Measurements from ENCODE around the gene NBEA.

Gene NBEA

GRCh38 chr13:35475960-35476943 lies 534.2 kb downstream of the NBEA start, which contains the start of gene MAB21L1:
TSS of gene MAB21L1 (minus strand) at chr13:35476689. CDS start at chr13:35476138, 551 bp downstream.
- DNase-seq (ENCODE audit: low read depth) = no peak

GRCh38 chr13:35477386-35477946 lies 535.4 kb downstream of the NBEA start:
- DNase-seq (ENCODE audit: low read depth) = no peak

- no peak for DNase-seq (ENCODE audit: low read depth)
Measured at GRCh38 chr13:35478271-35479037, 536.4 kb downstream of the NBEA start.

GRCh38 chr13:35479038-35479492 lies 537.0 kb downstream of the NBEA start:
- DNase-seq (ENCODE audit: low read depth) = no peak

- DNase-seq (ENCODE audit: low read depth) = no peak
Measured at GRCh38 chr13:35479706-35480105, 537.6 kb downstream of the NBEA start.

- DNase-seq (ENCODE audit: low read depth) = no peak
Measured at GRCh38 chr13:35480346-35480745, 538.3 kb downstream of the NBEA start.

GRCh38 chr13:35481777-35482176 lies 539.7 kb downstream of the NBEA start:
- no peak for DNase-seq (ENCODE audit: low read depth)

- no peak for DNase-seq (ENCODE audit: low read depth)
Measured at GRCh38 chr13:35482527-35482926, 540.5 kb downstream of the NBEA start.

- DNase-seq (ENCODE audit: low read depth) = no peak
Measured at GRCh38 chr13:35483761-35484160, 541.7 kb downstream of the NBEA start.

- no peak for DNase-seq (ENCODE audit: low read depth)
Measured at GRCh38 chr13:35484384-35484783, 542.3 kb downstream of the NBEA start.

GRCh38 chr13:35485424-35485823 lies 543.4 kb downstream of the NBEA start:
- DNase-seq (ENCODE audit: low read depth) = no peak

- no peak for DNase-seq (ENCODE audit: low read depth)
Measured at GRCh38 chr13:35489050-35489449, 547.0 kb downstream of the NBEA start.

- DNase-seq (ENCODE audit: low read depth) = no peak
Measured at GRCh38 chr13:35496006-35496405, 553.9 kb downstream of the NBEA start.

GRCh38 chr13:35496761-35497386 lies 554.8 kb downstream of the NBEA start:
- no peak for DNase-seq (ENCODE audit: low read depth)

- no peak for DNase-seq (ENCODE audit: low read depth)
Measured at GRCh38 chr13:35498231-35498630, 556.2 kb downstream of the NBEA start.

- DNase-seq (ENCODE audit: low read depth) = no peak
Measured at GRCh38 chr13:35499196-35499662, 557.2 kb downstream of the NBEA start.

GRCh38 chr13:35499676-35500075 lies 557.6 kb downstream of the NBEA start:
- DNase-seq (ENCODE audit: low read depth) = no peak

GRCh38 chr13:35500144-35500543 lies 558.1 kb downstream of the NBEA start:
- DNase-seq (ENCODE audit: low read depth) = no peak

- no peak for DNase-seq (ENCODE audit: low read depth)
Measured at GRCh38 chr13:35501661-35502235, 559.7 kb downstream of the NBEA start.

- DNase-seq (ENCODE audit: low read depth) = no peak
Measured at GRCh38 chr13:35502456-35502855, 560.4 kb downstream of the NBEA start.

GRCh38 chr13:35512271-35512920 lies 570.3 kb downstream of the NBEA start:
- DNase-seq (ENCODE audit: low read depth) = no peak

All from stimulated activated CD8-positive, alpha-beta memory T cell treated with anti-CD3 and anti-CD28 coated beads, Interleukin-4, amount 100 ng/mL, for 24 hours (primary cell).